Measurements from ENCODE around the gene DEFB132. TPM values are rescaled to one million over a fixed set of nuclear protein-coding genes. Genes with fewer than 3 reads are reported as not detected.

DEFB132 gene
- total and polyA plus RNA-seq, 2 of the 8 experiments (the other 6 are each of a cell fraction or from before 2014, with no cell fraction given), result not detected

- Histone ChIP-seq H3K23me2 (ENCODE audit: low read depth, low read length) (no peaks in the 10 kb centered on the region), H4K8ac (ENCODE audit: extremely low read depth, insufficient read depth, low read length) (no peak overlapping the region), H4K91ac (replicated peaks; ENCODE audit: insufficient read length, low read length) (no peak overlapping the region), H2BK120ac (replicated peaks; ENCODE audit: low read depth, low read length) (no peak overlapping the region), H3K27ac (ENCODE audit: low read depth, low read length) (no peak overlapping the region), H3K18ac (ENCODE audit: extremely low read depth, low read length) (no peak overlapping the region), H3K4ac (replicated peaks; ENCODE audit: insufficient read length, low read depth, low read length) (no peak overlapping the region), H2AK5ac (ENCODE audit: low read depth, low read length) (no peak overlapping the region), H3K79me2 (ENCODE audit: control insufficient read depth in 1 of 2, insufficient read depth in 2 of 2, low read length in 2 of 2) (no peaks in the 10 kb centered on the region), H3K14ac (ENCODE audit: insufficient read length) (no peak overlapping the region), H2BK5ac (ENCODE audit: low read depth, low read length) (no peak overlapping the region), H3K56ac (replicated peaks; ENCODE audit: insufficient read length, low read depth, low read length) (no peak overlapping the region), H4K5ac (ENCODE audit: insufficient read length, low read depth, low read length) (no peak overlapping the region), H3K9me3 (ENCODE audit: insufficient read depth in 2 of 2, low read depth in 1 of 2, low read length in 1 of 2) (peaks cover 0 to 2% of the 10 kb centered on the region in 2 experiments; a peak in 1 of 4 replicates), H2AFZ (ENCODE audit: low read length) (no peak overlapping the region), H3K23ac (ENCODE audit: insufficient read length) (no peak overlapping the region), H3K4me2 (ENCODE audit: insufficient read depth in 1 of 2, low read depth in 2 of 2, low read length in 2 of 2) (no peak overlapping the region), H4K20me1 (replicated peaks in 1 of 2; ENCODE audit: control insufficient read depth in 1 of 2, insufficient read depth in 2 of 2, low read length in 2 of 2) (no peaks in the 10 kb centered on the region), H3K79me1 (ENCODE audit: low read depth, low read length) (no peaks in the 10 kb centered on the region), H3K4me1 (replicated peaks in 1 of 4; ENCODE audit: control insufficient read depth in 3 of 4, insufficient read depth in 4 of 4, low read length in 3 of 4) (no peaks in the 10 kb centered on the region), H3K9ac (replicated peaks in 1 of 4; ENCODE audit: extremely low read depth in 1 of 4, low read depth in 3 of 4, low read length in 3 of 4) (no peak overlapping the region), H3K4me3 (ENCODE audit: extremely low read depth in 1 of 4, insufficient read depth in 2 of 4, low read depth in 3 of 4, low read length in 4 of 4) (no peak overlapping the region), H2BK20ac (ENCODE audit: low read length) (no peak overlapping the region), H3K36me3 (ENCODE audit: control insufficient read depth in 2 of 4, insufficient read depth in 4 of 4, low read length in 3 of 4) (no peaks in the 10 kb centered on the region), H2BK15ac (ENCODE audit: low read length) (no peak overlapping the region), H2BK12ac (ENCODE audit: low read depth, low read length) (no peak overlapping the region), H3K27me3 (replicated peaks in 1 of 4; ENCODE audit: control insufficient read depth in 3 of 4, extremely low read depth in 1 of 4, insufficient read depth in 3 of 4, low read length in 3 of 4) (peaks cover 0 to 5% (median 1%) of the 10 kb centered on the region in 4 experiments; a peak in 5 of 7 replicates)
- WGBS, 2 experiments (ENCODE audit: extremely low coverage in 1 of 2, insufficient coverage in 1 of 2, insufficient read length in 1 of 2, insufficient replicate concordance in 2 of 2, low coverage in 1 of 2, low lambda C conversion rate in 2 of 2, missing lambda C conversion rate in 1 of 2), result 81% methylated on average over 2 of the region's 2 CpGs; no CpG with 5 or more reads in 1 of the 2 experiments
- no peak for DNase-seq (ENCODE audit: low read depth in 1 of 2, low spot score in 2 of 2)
- FAIRE-seq, result no peak
- POLR2A ChIA-PET (ENCODE audit: partially characterized antibody), result interaction anchor here (1.1 kb wide), 1 partner anchor 112 kb away, joined by 4 read pairs; no protein-coding TSS in a partner anchor
- CTCF ChIA-PET (ENCODE audit: partially characterized antibody), result interaction anchor here (0.6 to 2.4 kb wide), 3 partner anchors 29 to 116 kb away, joined by 3 to 11 read pairs (median 5); no protein-coding TSS in a partner anchor
- TF ChIP-seq NRF1 (IDR thresholded peaks at IDR 0.05; ENCODE audit: low read depth, low read length) (no peak), RNF2 (IDR thresholded peaks at IDR 0.05; ENCODE audit: borderline replicate concordance, low read depth, low read length, missing control alignments, poor library complexity, severe bottlenecking) (no peak), TEAD4 (IDR thresholded peaks at IDR 0.05; ENCODE audit: low read depth, low read length) (no peak), RXRA (IDR thresholded peaks at IDR 0.05; ENCODE audit: insufficient read depth, low read depth, low read length) (no peak), ZNF274 (IDR thresholded peaks at IDR 0.05; ENCODE audit: borderline replicate concordance, extremely low read depth, low read length) (no peak), EP300 (IDR thresholded peaks at IDR 0.05; ENCODE audit: borderline replicate concordance in 1 of 2, low read depth in 2 of 2, low read length in 2 of 2) (no peak), TAF1 (IDR thresholded peaks at IDR 0.05; ENCODE audit: low read depth, low read length) (no peak), GABPA (IDR thresholded peaks at IDR 0.05; ENCODE audit: borderline replicate concordance, insufficient read depth, low read length) (no peak), SUZ12 (IDR thresholded peaks at IDR 0.05; ENCODE audit: low read length) (no peak), TAF7 (optimal IDR thresholded peaks at IDR 0.05; ENCODE audit: borderline replicate concordance, low read depth, low read length) (no peak), TCF12 (IDR thresholded peaks at IDR 0.05; ENCODE audit: low read depth, low read length) (no peak)
These were observed 43.1 kb upstream of the DEFB132 start for GRCh38 chr20:214383-214782.
